Activated naive CD4-positive, alpha-beta T cell treated with anti-CD3 and anti-CD28 coated beads, Interleukin-2, amount 50 U/mL, for 24 hours (primary cell): Measurements from ENCODE around the gene VRTN.
"Not testable (repeated sequence)": the region's sequence is repeated elsewhere in the genome, so short reads cannot be mapped to it uniquely, and the experiment has no call there.

Experiments
- H3K27ac Mint-ChIP-seq: one replicate; pipeline ENCODE4 v1.8.0; 2021; ENCODE audit warnings: mild to moderate bottlenecking, mixed read lengths
- H3K27me3 Mint-ChIP-seq: one replicate; pipeline ENCODE4 v1.8.0; 2021; ENCODE audit warnings: mixed read lengths
- H3K36me3 Mint-ChIP-seq: one replicate; pipeline ENCODE4 v1.8.0; 2021; ENCODE audit warnings: mixed read lengths
- H3K4me1 Mint-ChIP-seq: one replicate; pipeline ENCODE4 v1.8.0; 2021; ENCODE audit warnings: mixed read lengths
- H3K4me3 Mint-ChIP-seq: one replicate; pipeline ENCODE4 v1.8.0; 2021; ENCODE audit warnings: mild to moderate bottlenecking, mixed read lengths
- H3K9me3 Mint-ChIP-seq: one replicate; pipeline ENCODE4 v1.8.0; 2021; ENCODE audit warnings: mixed read lengths

Gene VRTN

GRCh38 chr14:74364271-74364880 lies 16.1 kb downstream of the VRTN start:
- no peaks in the 10 kb centered on the region for H3K4me1 Mint-ChIP-seq
- H3K36me3 Mint-ChIP-seq = no peaks in the 10 kb centered on the region
- peaks cover 5% of the 10 kb centered on the region for H3K27me3 Mint-ChIP-seq

GRCh38 chr14:74368026-74368425 lies 19.8 kb downstream of the VRTN start:
- Mint-ChIP-seq H3K27me3 (peaks cover 2% of the 10 kb centered on the region), H3K4me3 (no peak overlapping the region), H3K4me1 (no peaks in the 10 kb centered on the region), H3K9me3 (no peaks in the 10 kb centered on the region), H3K27ac (no peak overlapping the region), H3K36me3 (no peaks in the 10 kb centered on the region)

More at GRCh38 chr14:74364271-74364880, 16.1 kb downstream of the VRTN start:
- no peak overlapping the region for H3K27ac Mint-ChIP-seq
- H3K9me3 Mint-ChIP-seq = no peaks in the 10 kb centered on the region
- H3K4me3 Mint-ChIP-seq = no peak overlapping the region

GRCh38 chr14:74368441-74368840 lies 20.2 kb downstream of the VRTN start:
- Mint-ChIP-seq H3K4me1 (no peaks in the 10 kb centered on the region), H3K4me3 (no peak overlapping the region), H3K27me3 (peaks cover 2% of the 10 kb centered on the region), H3K9me3 (no peaks in the 10 kb centered on the region), H3K36me3 (no peaks in the 10 kb centered on the region), H3K27ac (no peak overlapping the region)

GRCh38 chr14:74377976-74378690 lies 29.9 kb downstream of the VRTN start:
- Mint-ChIP-seq H3K4me3 (no peak overlapping the region), H3K9me3 (no peaks in the 10 kb centered on the region), H3K27me3 (no peaks in the 10 kb centered on the region), H3K4me1 (no peaks in the 10 kb centered on the region), H3K36me3 (no peaks in the 10 kb centered on the region), H3K27ac (no peak overlapping the region)

- Mint-ChIP-seq H3K27me3 (no peaks in the 10 kb centered on the region), H3K4me1 (no peaks in the 10 kb centered on the region), H3K27ac (no peak overlapping the region), H3K9me3 (no peaks in the 10 kb centered on the region), H3K36me3 (no peaks in the 10 kb centered on the region), H3K4me3 (no peak overlapping the region)
Measured at GRCh38 chr14:74380172-74380571, 31.9 kb downstream of the VRTN start.

GRCh38 chr14:74380845-74381244 lies 32.6 kb downstream of the VRTN start:
- no peaks in the 10 kb centered on the region for H3K4me1 Mint-ChIP-seq
- H3K4me3 Mint-ChIP-seq = no peak overlapping the region
- H3K27me3 Mint-ChIP-seq = no peaks in the 10 kb centered on the region
- no peak overlapping the region for H3K27ac Mint-ChIP-seq
- H3K36me3 Mint-ChIP-seq = no peaks in the 10 kb centered on the region
- H3K9me3 Mint-ChIP-seq = no peaks in the 10 kb centered on the region

- not testable (repeated sequence) for H3K4me1 Mint-ChIP-seq, H3K36me3 Mint-ChIP-seq, H3K9me3 Mint-ChIP-seq, H3K27ac Mint-ChIP-seq, H3K27me3 Mint-ChIP-seq, H3K4me3 Mint-ChIP-seq
Measured at GRCh38 chr14:74381571-74381970, 33.3 kb downstream of the VRTN start.

- H3K4me3 Mint-ChIP-seq = no peak overlapping the region
Measured at GRCh38 chr14:74382231-74382630, 34.0 kb downstream of the VRTN start.

GRCh38 chr14:74389980-74390379 lies 41.7 kb downstream of the VRTN start:
- Mint-ChIP-seq H3K9me3 (no peaks in the 10 kb centered on the region), H3K4me1 (no peaks in the 10 kb centered on the region), H3K36me3 (no peaks in the 10 kb centered on the region)

More at GRCh38 chr14:74382231-74382630, 34.0 kb downstream of the VRTN start:
- Mint-ChIP-seq H3K4me1 (no peaks in the 10 kb centered on the region), H3K27me3 (no peaks in the 10 kb centered on the region), H3K9me3 (no peaks in the 10 kb centered on the region), H3K27ac (no peak overlapping the region), H3K36me3 (no peaks in the 10 kb centered on the region)

GRCh38 chr14:74390505-74390904 lies 42.2 kb downstream of the VRTN start:
- not testable (repeated sequence) for H3K27ac Mint-ChIP-seq, H3K27me3 Mint-ChIP-seq, H3K4me1 Mint-ChIP-seq, H3K4me3 Mint-ChIP-seq, H3K9me3 Mint-ChIP-seq, H3K36me3 Mint-ChIP-seq

More at GRCh38 chr14:74389980-74390379, 41.7 kb downstream of the VRTN start:
- no peak overlapping the region for H3K4me3 Mint-ChIP-seq
- H3K27ac Mint-ChIP-seq = no peak overlapping the region
- H3K27me3 Mint-ChIP-seq = no peaks in the 10 kb centered on the region

- Mint-ChIP-seq H3K27me3 (no peaks in the 10 kb centered on the region), H3K4me3 (no peak overlapping the region), H3K4me1 (no peaks in the 10 kb centered on the region), H3K36me3 (no peaks in the 10 kb centered on the region), H3K27ac (no peak overlapping the region), H3K9me3 (no peaks in the 10 kb centered on the region)
Measured at GRCh38 chr14:74391479-74391878, 43.2 kb downstream of the VRTN start.

- Mint-ChIP-seq H3K9me3 (no peaks in the 10 kb centered on the region), H3K36me3 (no peaks in the 10 kb centered on the region), H3K4me3 (no peak overlapping the region), H3K4me1 (no peaks in the 10 kb centered on the region), H3K27ac (no peak overlapping the region), H3K27me3 (no peaks in the 10 kb centered on the region)
Measured at GRCh38 chr14:74392616-74393570, 44.6 kb downstream of the VRTN start.

- H3K4me3 Mint-ChIP-seq = no peak overlapping the region
- no peaks in the 10 kb centered on the region for H3K4me1 Mint-ChIP-seq
- no peaks in the 10 kb centered on the region for H3K36me3 Mint-ChIP-seq
- no peaks in the 10 kb centered on the region for H3K27me3 Mint-ChIP-seq
- no peaks in the 10 kb centered on the region for H3K9me3 Mint-ChIP-seq
- no peak overlapping the region for H3K27ac Mint-ChIP-seq
Measured at GRCh38 chr14:74394549-74394948, 46.3 kb downstream of the VRTN start.

- no peaks in the 10 kb centered on the region for H3K36me3 Mint-ChIP-seq
- H3K4me1 Mint-ChIP-seq = peaks cover under 1% of the 10 kb centered on the region
- H3K9me3 Mint-ChIP-seq = no peaks in the 10 kb centered on the region
- no peak overlapping the region for H3K27ac Mint-ChIP-seq
- no peak overlapping the region for H3K4me3 Mint-ChIP-seq
- no peaks in the 10 kb centered on the region for H3K27me3 Mint-ChIP-seq
Measured at GRCh38 chr14:74395094-74395493, 46.8 kb downstream of the VRTN start.

- Mint-ChIP-seq H3K9me3 (no peaks in the 10 kb centered on the region), H3K36me3 (no peaks in the 10 kb centered on the region), H3K27ac (no peak overlapping the region), H3K4me1 (peaks cover 23% of the 10 kb centered on the region), H3K4me3 (no peak overlapping the region), H3K27me3 (no peaks in the 10 kb centered on the region)
Measured at GRCh38 chr14:74400031-74400685, 51.9 kb downstream of the VRTN start.
